Inflammatory macrophage (primary cell): ENCODE measurements around the gene CTNNA2.

Source experiments
- DNase-seq, 2 donors: peaks; one replicate each; pipeline ENCODE4 v3.0.0-alpha.2; 2020 to 2022

CTNNA2 gene

DNA sequence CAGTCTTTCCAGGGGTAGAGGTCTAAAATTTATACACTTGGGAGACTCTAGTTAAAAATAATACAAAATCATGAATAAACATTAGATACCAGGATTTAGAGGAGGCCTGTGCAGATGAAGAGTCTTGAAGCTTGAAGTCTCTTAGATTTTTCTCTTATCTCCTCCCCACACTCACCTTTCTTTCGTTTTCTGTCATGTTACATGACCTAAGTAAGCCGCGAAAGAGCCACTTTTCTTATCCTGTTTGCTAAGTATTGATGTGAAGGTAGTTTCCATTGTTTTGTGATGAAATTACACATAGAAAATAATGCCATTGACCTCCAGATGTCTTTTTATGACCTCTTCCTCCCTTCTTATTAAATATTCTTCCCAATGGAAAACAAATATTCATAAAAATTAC is 423.9 kb downstream of the CTNNA2 start:
- DNase-seq, result no peak

- no peak for DNase-seq
Observed at GRCh38 chr2:79938648-79939047, 425.8 kb downstream of the CTNNA2 start.

DNA sequence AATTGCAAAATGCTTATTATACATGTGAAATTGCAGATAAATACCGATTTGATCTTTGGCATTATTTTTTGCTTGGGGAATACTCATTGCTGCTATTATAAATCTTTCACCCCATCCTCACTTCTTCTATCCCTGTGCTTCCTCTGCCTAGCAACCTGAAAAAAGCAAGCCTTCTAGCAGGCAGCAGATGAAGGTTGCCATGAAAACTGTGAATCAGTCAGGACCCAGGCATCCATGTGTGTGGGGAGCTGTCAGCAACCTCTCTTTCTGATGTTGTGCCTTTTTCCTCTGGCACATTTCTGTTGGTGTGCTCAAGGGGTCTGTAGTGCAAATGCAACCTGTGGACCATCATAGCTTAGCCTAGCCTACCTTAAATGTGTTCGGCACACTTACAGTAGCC is 427.5 kb downstream of the CTNNA2 start:
- no peak for DNase-seq

DNA sequence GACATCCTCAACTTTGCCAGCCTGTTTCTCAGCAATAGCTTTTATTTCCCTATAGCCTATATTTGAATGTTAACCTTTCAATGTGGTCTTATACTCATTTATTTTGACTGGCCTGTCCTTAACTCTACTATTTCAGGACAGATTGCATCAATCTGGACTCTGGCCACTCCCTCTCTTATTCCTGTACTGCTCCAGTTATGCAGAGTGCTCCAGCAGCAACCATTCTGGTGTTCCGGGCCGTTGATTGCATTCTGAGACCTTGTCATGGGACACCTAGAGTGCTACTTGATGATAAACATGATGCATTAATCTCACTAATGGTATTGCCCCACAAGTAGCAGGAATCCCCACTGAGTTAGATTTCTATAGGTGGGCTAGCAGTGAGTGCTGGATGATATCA is 428.3 kb downstream of the CTNNA2 start:
- no peak for DNase-seq

DNA sequence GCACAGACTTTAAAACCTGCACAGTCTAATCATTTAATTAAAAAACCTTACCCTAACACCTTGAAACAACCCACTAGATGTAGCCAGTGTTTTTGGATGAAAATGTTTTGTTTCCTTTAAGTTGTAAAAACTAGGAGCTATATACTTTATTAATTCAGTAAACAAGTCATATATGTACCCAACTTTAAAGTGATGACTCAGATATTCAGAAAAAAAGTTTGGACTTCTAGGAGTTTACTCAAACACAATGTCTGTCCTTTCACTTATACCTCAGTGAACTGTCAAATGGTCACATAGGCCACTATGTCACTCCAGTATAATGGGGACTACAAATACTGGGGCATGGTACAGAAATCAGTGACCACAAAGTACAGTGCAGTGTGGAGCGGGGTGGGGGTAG is 431.4 kb downstream of the CTNNA2 start:
- DNase-seq, result no peak

- no peak for DNase-seq
Observed at GRCh38 chr2:79945653-79946445, 433.0 kb downstream of the CTNNA2 start.

GRCh38 chr2:79947751-79948150 is 434.9 kb downstream of the CTNNA2 start:
- DNase-seq, result no peak

- no peak for DNase-seq
Observed at GRCh38 chr2:79950526-79950925, 437.7 kb downstream of the CTNNA2 start.

DNA sequence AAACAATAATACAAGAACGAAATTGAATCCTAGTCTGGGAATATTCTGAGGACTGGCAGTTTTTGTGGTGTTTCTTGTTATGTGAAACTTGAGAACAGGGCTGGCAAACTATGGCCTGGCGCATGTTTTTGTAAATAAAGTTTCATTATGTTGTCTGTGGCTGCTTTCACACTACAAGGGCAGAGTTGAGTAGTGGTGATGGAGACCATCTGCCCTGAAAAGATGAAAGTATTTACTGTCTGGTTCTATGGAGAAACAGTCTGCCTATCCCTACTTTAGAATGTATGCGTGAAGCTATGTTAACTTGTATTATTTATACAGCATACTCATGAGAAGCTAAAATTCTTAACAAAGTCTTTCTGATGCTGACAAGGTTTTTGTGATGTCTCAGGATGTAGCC is 439.8 kb downstream of the CTNNA2 start:
- no peak for DNase-seq

DNA sequence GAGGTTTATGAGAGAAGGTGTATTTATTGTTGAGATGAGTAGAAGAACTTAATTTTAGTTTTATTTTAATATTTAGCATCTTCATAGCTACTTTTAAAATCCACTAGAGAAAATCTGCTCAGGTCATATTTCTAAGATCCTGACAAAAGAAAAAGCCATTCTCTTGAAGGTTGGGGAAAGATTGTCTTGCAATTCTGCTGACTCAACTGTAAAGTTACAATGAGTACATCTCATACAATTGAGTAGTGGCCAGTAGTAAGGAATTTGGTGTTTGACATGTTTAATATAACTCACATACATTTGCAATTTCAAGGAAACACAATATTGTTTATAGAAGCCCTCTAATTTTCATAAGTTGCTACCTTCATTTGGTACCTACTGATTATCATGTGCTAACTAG is 447.2 kb downstream of the CTNNA2 start:
- no peak for DNase-seq

DNA sequence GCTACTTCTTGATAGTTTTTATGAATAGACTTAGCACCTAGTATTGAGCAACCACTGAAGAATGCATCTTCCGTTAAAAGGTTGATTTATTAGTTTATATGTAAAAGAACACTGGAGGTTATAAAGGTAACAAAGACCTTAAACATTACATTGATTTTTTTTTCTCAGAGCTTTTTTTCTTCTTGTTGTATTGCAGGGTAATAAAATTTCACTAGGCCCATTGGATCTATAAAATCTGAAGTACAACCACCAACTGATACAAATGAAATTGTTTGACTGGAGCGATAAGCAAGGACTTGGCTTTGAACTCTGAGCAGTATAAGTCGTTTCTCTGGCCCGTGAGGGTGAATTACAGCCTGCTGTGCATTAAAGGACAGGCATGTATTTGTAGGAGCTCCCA is 447.7 kb downstream of the CTNNA2 start:
- no peak for DNase-seq

DNA sequence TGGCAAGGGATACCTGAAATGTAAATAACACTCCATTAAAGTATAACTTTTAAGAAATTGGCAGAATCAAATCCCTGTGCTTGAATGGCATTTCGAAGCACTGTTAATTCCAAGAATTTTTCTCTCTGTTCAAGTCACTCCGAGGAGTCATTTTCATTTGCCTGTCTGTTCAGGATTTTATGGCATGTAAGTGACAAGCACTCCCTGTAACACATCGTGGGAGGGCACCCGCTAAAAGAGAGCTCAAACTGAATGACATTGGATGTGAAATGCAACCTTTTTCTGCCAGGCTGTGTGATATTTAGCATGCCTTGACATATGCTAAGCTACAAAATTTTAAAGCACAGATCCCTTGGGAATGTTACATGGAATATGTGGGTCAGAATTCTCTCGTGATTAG is 452.1 kb downstream of the CTNNA2 start:
- no peak for DNase-seq

DNA sequence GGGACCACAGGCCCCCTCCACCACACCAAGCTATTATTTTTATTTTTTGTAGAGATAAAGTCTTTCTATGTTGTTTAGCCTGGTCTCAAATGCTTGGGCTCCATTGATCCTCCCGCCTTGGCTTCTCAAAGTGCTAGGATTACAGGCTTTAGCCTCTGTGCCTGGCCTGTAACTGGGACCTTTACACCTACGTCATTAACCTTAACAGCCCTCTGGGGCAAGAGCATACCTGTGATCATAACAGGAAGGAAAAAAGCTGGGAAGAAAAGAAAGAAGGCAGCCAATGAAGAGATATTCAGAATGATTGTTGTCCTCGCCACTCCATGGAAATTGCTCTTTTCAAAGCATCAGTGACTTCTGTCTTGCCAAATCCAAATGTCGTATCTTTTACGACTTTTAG is 453.5 kb downstream of the CTNNA2 start:
- DNase-seq, result no peak

DNA sequence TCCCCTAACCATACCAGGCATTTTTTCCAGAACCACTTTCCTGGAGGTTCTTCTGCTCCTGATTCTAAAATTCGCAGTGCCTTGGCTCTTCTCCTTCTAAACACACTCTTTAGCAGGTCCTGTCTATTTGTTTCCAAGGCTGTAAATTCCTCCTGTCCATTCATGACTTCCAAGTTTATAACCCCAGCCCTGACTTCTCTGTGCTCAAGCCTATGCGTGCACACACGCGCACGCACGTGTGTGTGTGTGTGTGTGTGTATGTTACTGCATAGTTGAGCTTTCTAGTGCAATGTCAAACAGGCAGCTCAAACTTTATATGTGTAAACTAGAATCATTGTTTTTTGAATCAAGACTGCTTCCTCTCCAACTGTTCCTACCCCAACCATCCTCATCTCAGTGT is 454.0 kb downstream of the CTNNA2 start:
- DNase-seq, result no peak

DNA sequence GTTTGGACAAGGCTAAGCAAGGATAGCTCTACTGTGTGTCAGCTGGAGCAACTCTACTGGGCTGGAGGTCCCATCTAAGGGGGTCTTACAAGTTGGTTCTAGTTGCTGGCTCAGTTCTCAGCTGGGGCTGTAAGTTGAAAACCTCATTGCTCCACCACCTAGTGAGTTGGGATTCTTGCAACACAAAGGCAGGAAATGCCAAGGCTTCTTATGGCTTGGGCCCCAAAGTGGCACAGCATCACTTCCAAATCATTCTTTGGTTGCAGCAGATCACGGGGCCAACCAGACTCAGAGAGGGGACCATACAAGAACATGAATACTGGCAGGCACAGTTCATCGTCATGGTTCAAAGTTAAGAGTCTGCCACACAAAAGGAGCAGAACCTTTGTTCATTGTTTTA is 459.0 kb downstream of the CTNNA2 start:
- DNase-seq, result no peak

GRCh38 chr2:79972661-79973060 is 459.8 kb downstream of the CTNNA2 start:
- no peak for DNase-seq

- DNase-seq, result no peak
Observed at GRCh38 chr2:79975791-79976565, 463.1 kb downstream of the CTNNA2 start.

DNA sequence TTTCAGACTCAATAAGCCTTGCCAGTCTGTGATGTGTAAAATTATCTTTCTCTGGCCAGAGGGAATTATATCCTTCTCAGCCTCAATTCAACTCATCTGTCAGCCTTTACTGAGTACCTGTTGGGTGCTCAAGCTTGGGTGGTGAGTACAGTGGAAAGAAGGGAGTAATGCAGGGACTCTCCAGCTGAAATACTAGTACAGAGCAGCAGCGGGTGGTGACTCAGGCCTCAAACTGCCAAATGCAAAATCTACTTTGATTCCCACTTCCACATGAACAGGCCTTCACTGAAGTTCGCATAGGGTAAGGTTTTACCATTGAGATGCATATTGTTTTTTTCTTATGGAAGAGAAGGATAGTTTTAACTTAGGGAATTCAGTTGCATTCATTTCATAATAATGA is 464.9 kb downstream of the CTNNA2 start:
- DNase-seq, result no peak

DNA sequence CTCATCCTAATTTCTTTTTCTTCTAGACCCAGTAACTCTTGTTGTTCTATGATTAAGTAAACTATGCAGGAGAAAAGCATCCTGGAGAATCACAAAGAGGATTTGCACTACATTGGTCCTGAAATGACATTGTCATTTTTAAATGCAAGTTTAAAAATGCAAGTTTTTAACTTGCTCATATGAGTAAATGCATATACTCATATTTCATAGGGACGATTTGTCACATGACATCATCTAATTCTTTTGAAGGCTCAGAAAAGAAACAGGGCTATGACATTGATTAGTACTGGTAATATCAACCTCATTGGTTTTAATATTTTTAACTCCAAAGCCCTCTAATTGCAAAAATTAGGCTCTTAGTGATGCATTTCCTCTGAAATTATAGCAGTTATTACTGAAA is 467.3 kb downstream of the CTNNA2 start:
- no peak for DNase-seq

- no peak for DNase-seq
Observed at GRCh38 chr2:79980816-79981215, 468.0 kb downstream of the CTNNA2 start.

- no peak for DNase-seq
Observed at GRCh38 chr2:79981316-79981715, 468.5 kb downstream of the CTNNA2 start.

DNA sequence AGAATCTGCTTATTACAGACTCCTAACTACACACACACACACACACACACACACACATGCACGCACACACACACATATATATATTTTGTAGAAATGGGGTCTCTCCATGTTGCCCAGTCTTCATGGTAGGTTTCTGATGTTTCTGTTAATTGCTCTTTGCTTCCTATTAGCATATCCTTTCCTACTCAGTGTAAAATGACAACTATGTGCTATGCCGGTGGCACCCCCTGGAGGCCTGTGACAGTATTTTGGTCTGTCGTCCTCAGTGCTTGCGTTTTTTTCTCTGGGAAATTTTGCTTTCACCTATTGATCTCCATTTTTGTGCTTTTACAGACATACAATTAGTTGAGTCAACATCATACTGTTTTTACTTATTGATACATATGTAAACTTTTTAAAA is 469.6 kb downstream of the CTNNA2 start:
- no peak for DNase-seq

- DNase-seq, result no peak
Observed at GRCh38 chr2:79984476-79984875, 471.6 kb downstream of the CTNNA2 start.

GRCh38 chr2:79985145-79985544 is 472.3 kb downstream of the CTNNA2 start:
- no peak for DNase-seq
